Measurements from ENCODE around the gene FSTL4. TPM values are rescaled to one million over a fixed set of nuclear protein-coding genes. Genes with fewer than 3 reads are reported as not detected.
"Not testable (repeated sequence)": the region's sequence is repeated elsewhere in the genome, so short reads cannot be mapped to it uniquely, and the experiment has no call there.

Gene FSTL4
- total RNA-seq, 4 donors from 2014 or later, result 0.41 TPM; not detected in 3

DNA sequence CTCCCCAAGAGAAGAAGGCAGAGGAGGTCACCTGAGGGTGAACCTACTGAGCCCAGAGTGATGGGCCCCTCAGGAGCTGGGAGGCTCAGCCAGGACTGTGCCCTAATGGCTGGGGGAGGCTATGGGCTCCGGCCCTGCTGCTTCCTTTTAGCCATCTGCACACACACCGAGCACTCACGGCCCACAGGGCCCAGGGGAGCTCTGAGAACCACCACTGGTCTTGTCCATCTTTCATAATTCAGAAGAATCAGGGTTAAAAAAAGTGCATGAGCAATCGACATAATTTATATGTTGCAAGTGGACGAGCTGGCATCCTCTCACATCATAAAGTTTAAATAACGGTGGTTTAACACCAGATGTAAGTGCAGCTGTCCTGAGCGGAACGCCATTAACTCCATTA lies 162.1 kb downstream of the FSTL4 start:
- intact Hi-C loops (cut with DNase I; ENCODE audit: low total_unique reads), result no loop called here
- no peaks in the 10 kb centered on the region for H3K27me3 ChIP-seq
- H3K27ac ChIP-seq, result no peak overlapping the region
- TF ChIP-seq, protein P1, sequence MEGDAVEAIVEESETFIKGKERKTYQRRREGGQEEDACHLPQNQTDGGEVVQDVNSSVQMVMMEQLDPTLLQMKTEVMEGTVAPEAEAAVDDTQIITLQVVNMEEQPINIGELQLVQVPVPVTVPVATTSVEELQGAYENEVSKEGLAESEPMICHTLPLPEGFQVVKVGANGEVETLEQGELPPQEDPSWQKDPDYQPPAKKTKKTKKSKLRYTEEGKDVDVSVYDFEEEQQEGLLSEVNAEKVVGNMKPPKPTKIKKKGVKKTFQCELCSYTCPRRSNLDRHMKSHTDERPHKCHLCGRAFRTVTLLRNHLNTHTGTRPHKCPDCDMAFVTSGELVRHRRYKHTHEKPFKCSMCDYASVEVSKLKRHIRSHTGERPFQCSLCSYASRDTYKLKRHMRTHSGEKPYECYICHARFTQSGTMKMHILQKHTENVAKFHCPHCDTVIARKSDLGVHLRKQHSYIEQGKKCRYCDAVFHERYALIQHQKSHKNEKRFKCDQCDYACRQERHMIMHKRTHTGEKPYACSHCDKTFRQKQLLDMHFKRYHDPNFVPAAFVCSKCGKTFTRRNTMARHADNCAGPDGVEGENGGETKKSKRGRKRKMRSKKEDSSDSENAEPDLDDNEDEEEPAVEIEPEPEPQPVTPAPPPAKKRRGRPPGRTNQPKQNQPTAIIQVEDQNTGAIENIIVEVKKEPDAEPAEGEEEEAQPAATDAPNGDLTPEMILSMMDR (IDR thresholded peaks at IDR 0.05), result no peak
- no peak for TF ChIP-seq POLR2A (IDR thresholded peaks at IDR 0.05)
- no peaks in the 10 kb centered on the region for H3K4me1 ChIP-seq
- H3K4me3 ChIP-seq, result no peak overlapping the region
- DNase-seq, result no peak
- no peaks in the 10 kb centered on the region for H3K9me3 ChIP-seq
- no peaks in the 10 kb centered on the region for H3K36me3 ChIP-seq

DNA sequence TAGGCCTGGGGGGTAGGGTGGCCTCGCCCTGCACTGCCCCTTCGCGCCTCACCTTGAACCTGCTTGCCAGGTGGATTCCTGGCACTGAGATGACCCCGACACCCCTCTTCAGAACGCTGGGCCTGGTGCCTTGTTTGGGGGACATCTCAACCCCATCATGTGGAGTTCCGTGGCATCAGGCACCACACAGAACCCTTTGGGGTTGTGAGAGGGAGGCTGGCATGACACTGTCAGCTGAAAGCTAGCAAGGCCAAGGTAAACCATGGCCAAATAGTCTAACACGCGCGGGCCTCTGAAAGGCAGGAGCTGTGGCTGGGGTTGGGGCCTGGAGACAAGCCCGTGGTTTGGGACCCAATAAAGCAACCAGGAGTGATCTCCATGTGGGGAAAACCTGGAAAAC lies 163.2 kb downstream of the FSTL4 start:
- no peak for DNase-seq
- Histone ChIP-seq H3K27me3 (no peaks in the 10 kb centered on the region), H3K9me3 (no peaks in the 10 kb centered on the region), H3K4me3 (no peak overlapping the region), H3K27ac (no peak overlapping the region), H3K4me1 (no peaks in the 10 kb centered on the region), H3K36me3 (no peaks in the 10 kb centered on the region)
- intact Hi-C loops (cut with DNase I; ENCODE audit: low total_unique reads), result no loop called here
- no peak for TF ChIP-seq POLR2A (IDR thresholded peaks at IDR 0.05)
- TF ChIP-seq, protein P1 (IDR thresholded peaks at IDR 0.05), result no peak

GRCh38 chr5:133446440-133446839 lies 165.9 kb downstream of the FSTL4 start:
- no peak for DNase-seq
- no peak overlapping the region for H3K4me3 ChIP-seq
- intact Hi-C loops (cut with DNase I; ENCODE audit: low total_unique reads), result no loop called here
- no peaks in the 10 kb centered on the region for H3K27me3 ChIP-seq
- no peak overlapping the region for H3K27ac ChIP-seq
- H3K36me3 ChIP-seq, result no peaks in the 10 kb centered on the region
- TF ChIP-seq POLR2A (IDR thresholded peaks at IDR 0.05), result no peak
- TF ChIP-seq, protein P1 (IDR thresholded peaks at IDR 0.05), result no peak
- H3K4me1 ChIP-seq, result no peaks in the 10 kb centered on the region
- no peaks in the 10 kb centered on the region for H3K9me3 ChIP-seq

DNA sequence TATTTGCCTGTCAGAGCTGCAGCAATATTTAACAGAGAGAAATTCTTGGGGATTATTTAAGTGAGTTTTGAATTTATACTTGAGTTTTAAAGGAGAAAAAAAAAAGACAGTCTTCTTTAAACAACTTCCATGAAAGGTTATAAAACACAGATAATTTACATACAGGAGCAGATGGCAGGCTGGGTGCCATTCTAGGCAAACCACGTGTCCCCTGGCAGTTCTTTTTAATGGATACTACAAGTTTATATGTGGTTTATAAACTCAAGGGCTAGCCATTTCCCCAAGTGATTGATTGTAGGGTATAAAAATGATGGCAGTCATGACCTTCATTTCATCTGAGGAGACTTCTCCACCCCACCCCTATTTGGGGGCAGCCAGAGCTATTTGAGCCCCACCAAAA lies 166.6 kb downstream of the FSTL4 start:
- no peak for DNase-seq
- no peak for TF ChIP-seq POLR2A (IDR thresholded peaks at IDR 0.05)
- TF ChIP-seq, protein P1 (IDR thresholded peaks at IDR 0.05), result no peak
- H3K4me3 ChIP-seq, result no peak overlapping the region
- H3K27ac ChIP-seq, result no peak overlapping the region
- no peaks in the 10 kb centered on the region for H3K36me3 ChIP-seq
- intact Hi-C loops (cut with DNase I; ENCODE audit: low total_unique reads), result no loop called here
- H3K27me3 ChIP-seq, result no peaks in the 10 kb centered on the region
- no peaks in the 10 kb centered on the region for H3K4me1 ChIP-seq
- H3K9me3 ChIP-seq, result no peaks in the 10 kb centered on the region

DNA sequence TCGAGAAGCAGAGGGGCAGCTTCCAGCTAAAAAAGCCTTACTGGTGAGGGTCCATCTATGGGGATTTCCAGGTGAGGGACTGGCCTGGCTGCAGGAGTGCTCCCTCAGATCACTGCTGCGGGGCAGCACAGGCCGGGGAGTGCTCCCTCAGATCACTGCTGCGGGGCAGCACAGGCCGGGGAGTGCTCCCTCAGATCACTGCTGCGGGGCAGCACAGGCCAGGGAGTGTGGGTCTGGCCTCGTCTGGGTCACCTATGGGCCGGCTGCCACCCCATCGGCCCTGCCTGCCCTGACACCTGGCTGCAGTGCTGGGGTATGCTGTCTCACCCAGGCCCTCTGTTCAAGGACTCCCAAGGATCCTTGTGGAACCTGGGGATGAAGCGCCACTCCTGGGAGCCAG lies 167.1 kb downstream of the FSTL4 start:
- H3K4me3 ChIP-seq; H3K27ac ChIP-seq; H3K27me3 ChIP-seq; H3K36me3 ChIP-seq; H3K4me1 ChIP-seq; intact Hi-C loops (cut with DNase I; ENCODE audit: low total_unique reads); H3K9me3 ChIP-seq; DNase-seq: not testable (repeated sequence)

- DNase-seq, result no peak
- no peak overlapping the region for H3K27ac ChIP-seq
- TF ChIP-seq, protein P1 (IDR thresholded peaks at IDR 0.05), result no peak
- TF ChIP-seq POLR2A (IDR thresholded peaks at IDR 0.05), result no peak
- H3K27me3 ChIP-seq, result no peaks in the 10 kb centered on the region
- H3K4me3 ChIP-seq, result no peak overlapping the region
- no peaks in the 10 kb centered on the region for H3K36me3 ChIP-seq
- H3K4me1 ChIP-seq, result no peaks in the 10 kb centered on the region
- no peaks in the 10 kb centered on the region for H3K9me3 ChIP-seq
- intact Hi-C loops (cut with DNase I; ENCODE audit: low total_unique reads), result no loop called here
Measured at GRCh38 chr5:133444711-133445110, 167.6 kb downstream of the FSTL4 start.

Data from uterus (tissue), 4 donors.